Raji (cell line): ENCODE results near the gene TMEM187.

ENCODE experiments used
- POLR2A ChIP-seq: IDR thresholded peaks from 2 replicates; pipeline ENCODE4 v1.6.1; 2011; ENCODE audit warnings: low read depth, low read length, control low read depth; ENCODE audit not compliant: insufficient read depth

The TMEM187 gene

GRCh38 chrX:153932220-153932915 is 40.2 kb upstream of the TMEM187 start:
- no peak for TF ChIP-seq POLR2A

DNA sequence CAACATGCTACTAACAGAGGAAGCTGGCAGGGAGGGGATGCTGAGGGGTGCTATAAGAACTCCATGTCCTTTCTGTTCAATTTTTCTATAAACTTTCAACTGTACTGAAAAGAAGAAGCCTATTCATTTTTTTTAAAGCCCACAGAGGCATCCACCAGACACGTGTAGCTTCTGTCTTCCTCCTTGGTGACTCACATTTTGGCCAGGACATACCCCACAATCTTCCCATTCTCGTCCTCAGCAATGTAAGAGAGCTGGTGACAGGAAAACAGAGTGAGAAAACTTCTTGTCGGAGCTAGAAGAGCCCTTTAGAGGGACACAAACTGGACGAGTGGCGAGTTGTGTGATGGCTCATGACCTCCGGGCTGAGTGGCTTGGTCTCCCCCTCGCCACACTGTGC is 38.8 kb upstream of the TMEM187 start:
- no peak for TF ChIP-seq POLR2A

- TF ChIP-seq POLR2A: no peak
Measured at GRCh38 chrX:153934148-153934761, 38.3 kb upstream of the TMEM187 start.

- peak; percentile 35; the same call in 1 of the 2 replicates for TF ChIP-seq POLR2A
Measured at GRCh38 chrX:153934762-153935325, 37.7 kb upstream of the TMEM187 start, which contains the start of gene NAA10. Gene NAA10 (minus strand): TSS chrX:153935037. CDS start chrX:153934904, 133 bp downstream.

- TF ChIP-seq POLR2A: no peak
Measured at GRCh38 chrX:153935326-153935851, 37.2 kb upstream of the TMEM187 start.

DNA sequence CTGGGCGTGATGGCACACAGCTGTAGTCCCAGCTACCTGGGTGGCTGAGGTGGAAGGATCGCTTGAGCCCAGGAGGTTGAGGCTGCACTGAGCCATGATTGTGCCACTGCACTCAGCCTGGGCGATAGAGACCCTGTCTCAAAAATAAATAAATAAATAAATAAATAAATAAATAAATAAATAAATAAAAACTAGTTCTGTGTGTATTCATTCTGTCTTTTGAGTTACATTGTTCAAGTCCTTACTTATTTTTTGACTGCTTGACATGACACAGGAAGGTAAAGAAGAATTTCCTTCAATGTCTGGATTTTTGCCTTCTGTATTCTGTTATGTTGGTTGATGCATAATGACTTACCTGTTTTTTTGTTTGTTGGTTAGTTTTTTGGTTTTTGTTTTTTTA is 35.5 kb upstream of the TMEM187 start:
- TF ChIP-seq POLR2A: no peak

GRCh38 chrX:153938226-153938786 is 34.2 kb upstream of the TMEM187 start:
- no peak for TF ChIP-seq POLR2A

DNA sequence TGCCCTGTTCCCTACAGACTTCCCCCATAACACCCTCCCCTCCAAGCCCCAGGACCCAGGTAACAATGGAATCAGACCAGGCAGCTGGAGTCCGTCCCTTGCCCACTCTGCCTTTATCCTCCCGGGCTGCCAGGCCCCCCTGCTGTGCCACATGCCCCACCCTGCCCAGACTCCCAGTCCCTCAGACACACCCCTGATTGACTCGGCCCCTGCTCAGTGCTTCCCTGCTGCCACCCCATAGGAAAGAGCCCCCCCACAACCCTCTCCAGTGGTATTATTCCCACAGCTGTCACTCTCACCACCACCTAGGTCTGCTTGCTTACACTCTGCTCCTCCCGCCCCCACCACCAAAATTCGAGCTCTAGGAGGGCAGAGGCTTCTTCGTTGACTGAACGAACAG is 33.0 kb upstream of the TMEM187 start:
- no peak for TF ChIP-seq POLR2A

DNA sequence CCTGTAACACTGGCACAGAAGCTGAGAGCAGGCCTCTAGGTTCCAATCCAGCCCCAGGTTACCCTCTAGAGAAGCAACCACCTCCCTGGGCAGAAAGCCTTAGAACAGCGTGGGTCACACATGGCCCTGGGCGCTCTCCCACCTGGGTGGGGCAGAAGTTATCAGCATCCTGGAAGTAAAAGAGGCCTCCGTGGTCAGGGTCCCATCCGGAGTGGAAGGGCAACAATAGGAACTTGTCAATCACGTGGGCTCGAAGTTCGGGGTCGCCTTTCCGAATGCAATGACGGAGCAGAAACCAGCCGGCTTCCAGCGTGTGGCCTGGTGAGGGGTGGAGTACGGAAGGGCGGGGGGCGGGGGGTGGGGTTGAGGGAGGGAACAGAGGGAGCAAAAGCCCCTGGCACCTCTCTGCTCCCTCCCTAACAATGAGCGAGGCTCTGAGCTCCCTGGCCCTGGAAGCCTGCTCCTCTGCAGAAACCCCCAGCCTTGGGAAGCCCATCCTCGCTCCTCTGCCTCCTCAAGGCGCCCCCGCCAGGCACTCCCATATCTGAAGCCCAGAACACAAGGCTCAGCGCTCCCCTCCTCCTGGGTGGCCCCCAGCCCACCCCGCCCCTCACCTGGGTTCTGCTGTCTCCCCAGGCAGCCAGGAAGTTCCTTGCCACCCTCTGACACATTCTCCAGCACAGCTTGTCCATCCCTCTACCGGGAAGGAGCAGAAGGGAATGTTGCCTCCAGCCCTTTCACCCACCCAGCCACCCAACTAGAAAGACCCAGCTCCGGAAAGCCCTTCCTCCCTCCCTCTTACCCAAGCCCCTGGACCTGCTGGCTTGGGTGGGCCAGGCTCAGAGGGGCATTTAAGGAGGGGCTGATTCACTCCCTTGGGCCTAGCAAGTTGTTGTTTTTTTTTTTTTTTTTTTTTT is 31.0 kb upstream of the TMEM187 start:
- no peak for TF ChIP-seq POLR2A

- no peak for TF ChIP-seq POLR2A
Measured at GRCh38 chrX:153944140-153944799, 28.3 kb upstream of the TMEM187 start, which contains the start of gene RENBP. Gene RENBP (minus strand): TSS chrX:153944643. CDS start chrX:153944610, 33 bp downstream.

DNA sequence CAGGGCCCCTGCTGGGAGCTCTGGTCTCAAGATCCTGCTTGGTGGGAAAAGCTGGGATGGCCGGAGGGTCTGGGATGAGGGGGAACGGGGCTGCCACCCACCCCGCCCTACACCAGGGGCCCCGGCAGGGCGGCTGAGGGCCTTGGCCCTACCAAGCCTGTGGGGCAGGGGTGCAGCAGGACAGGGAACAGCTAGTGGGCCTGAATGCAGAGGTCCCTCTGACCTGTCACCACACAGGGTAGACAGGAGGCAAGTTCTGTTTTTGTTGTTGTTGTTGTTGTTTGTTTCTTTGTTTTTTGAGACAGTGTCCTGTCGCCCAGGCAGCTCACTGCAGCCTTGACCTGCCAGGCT is 27.8 kb upstream of the TMEM187 start:
- TF ChIP-seq POLR2A: no peak

DNA sequence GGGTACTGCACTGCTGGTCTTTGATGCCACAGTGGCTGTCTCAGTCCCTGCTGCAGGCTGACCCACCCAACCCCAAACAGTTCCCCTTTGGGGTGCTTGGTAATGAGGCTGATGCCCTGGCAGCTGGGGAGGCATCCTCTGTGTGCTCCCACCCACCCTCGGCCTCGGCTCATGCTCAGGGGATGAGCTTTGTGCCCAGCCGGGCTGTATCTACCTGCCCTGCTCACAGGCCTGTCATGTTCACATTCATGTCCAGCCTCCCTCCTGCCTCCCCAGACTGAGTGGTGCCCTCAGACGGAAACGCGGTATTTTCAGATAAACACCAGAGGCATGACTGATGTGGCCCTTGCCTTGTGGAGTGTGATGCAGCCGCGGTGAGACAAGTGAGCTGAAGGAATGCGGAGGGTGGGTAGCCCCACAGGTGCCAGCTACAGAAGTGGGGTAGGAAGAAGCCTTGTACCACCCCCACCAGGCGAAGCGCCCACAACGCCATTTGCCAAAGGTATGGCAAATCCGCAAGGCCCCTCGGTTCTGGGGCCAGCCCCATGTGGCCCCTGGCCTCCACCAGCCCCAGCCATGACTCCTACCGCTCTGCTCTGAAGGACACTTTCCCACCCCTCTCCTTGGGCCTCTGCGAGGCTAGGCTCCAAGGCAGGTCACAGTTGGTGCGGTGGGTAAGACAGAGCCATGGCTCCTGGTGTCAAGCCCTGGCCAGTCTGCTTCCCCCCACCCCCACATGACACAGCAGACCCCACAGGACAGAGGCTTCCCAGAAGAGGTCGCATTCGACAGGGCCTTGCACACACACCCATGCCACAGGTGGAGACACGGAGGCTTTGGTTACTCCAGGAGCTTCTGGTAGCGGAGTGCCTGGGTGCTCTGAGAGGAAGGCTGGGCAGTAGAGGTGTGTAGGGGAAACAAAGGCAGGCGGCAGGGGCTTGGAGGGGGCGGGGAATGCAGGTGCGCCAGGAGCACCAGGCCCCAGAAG is 26.3 kb upstream of the TMEM187 start:
- no peak for TF ChIP-seq POLR2A
